NCI-H2171 treated with DMSO at 0.1 percent for 48 hours (cell line): Measurements from ENCODE around the gene PCDHA9.
"Not testable (repeated sequence)": the region's sequence is repeated elsewhere in the genome, so short reads cannot be mapped to it uniquely, and the experiment has no call there.

Source experiments
- DNase-seq: peaks from one replicate; lab custom pipeline; 2025; lab: John Stamatoyannopoulos, UW

PCDHA9 gene, protein sequence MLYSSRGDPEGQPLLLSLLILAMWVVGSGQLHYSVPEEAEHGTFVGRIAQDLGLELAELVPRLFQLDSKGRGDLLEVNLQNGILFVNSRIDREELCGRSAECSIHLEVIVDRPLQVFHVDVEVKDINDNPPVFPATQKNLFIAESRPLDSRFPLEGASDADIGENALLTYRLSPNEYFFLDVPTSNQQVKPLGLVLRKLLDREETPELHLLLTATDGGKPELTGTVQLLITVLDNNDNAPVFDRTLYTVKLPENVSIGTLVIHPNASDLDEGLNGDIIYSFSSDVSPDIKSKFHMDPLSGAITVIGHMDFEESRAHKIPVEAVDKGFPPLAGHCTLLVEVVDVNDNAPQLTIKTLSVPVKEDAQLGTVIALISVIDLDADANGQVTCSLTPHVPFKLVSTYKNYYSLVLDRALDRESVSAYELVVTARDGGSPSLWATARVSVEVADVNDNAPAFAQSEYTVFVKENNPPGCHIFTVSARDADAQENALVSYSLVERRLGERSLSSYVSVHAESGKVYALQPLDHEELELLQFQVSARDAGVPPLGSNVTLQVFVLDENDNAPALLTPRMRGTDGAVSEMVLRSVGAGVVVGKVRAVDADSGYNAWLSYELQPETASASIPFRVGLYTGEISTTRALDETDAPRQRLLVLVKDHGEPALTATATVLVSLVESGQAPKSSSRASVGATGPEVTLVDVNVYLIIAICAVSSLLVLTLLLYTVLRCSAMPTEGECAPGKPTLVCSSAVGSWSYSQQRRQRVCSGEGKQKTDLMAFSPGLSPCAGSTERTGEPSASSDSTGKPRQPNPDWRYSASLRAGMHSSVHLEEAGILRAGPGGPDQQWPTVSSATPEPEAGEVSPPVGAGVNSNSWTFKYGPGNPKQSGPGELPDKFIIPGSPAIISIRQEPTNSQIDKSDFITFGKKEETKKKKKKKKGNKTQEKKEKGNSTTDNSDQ

DNA sequence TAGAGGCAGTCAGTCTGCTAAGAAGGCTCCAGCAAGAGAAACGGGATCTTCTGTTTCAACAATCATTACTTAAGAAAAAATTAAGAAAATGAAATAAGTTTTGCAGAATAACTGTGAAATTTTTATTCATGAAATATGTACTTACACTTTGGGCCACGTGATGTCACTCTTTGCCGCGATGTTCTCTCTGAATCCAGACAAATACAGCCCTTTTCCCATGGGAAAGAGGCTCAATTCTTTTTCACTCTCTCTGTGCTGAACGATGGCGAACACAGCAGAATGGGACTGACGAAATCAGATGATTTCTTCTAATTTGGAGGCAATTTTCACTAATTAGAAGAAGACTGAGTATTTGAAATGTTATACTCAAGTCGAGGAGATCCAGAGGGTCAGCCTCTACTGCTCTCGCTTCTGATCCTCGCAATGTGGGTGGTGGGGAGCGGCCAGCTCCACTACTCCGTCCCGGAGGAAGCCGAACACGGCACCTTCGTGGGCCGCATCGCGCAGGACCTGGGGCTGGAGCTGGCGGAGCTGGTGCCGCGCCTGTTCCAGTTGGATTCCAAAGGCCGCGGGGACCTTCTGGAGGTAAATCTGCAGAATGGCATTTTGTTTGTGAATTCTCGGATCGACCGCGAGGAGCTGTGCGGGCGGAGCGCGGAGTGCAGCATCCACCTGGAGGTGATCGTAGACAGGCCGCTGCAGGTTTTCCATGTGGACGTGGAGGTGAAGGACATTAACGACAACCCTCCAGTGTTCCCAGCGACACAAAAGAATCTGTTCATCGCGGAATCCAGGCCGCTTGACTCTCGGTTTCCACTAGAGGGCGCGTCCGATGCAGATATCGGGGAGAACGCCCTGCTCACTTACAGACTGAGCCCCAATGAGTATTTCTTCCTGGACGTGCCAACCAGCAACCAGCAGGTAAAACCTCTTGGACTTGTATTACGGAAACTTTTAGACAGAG, at the start of gene PCDHA9:
Gene PCDHA9, plus strand, starts transcription at position 244 of the 964 bp plus-strand sequence. Its CDS starts 114 bp downstream, at position 358.
- not testable (repeated sequence) for DNase-seq

DNA sequence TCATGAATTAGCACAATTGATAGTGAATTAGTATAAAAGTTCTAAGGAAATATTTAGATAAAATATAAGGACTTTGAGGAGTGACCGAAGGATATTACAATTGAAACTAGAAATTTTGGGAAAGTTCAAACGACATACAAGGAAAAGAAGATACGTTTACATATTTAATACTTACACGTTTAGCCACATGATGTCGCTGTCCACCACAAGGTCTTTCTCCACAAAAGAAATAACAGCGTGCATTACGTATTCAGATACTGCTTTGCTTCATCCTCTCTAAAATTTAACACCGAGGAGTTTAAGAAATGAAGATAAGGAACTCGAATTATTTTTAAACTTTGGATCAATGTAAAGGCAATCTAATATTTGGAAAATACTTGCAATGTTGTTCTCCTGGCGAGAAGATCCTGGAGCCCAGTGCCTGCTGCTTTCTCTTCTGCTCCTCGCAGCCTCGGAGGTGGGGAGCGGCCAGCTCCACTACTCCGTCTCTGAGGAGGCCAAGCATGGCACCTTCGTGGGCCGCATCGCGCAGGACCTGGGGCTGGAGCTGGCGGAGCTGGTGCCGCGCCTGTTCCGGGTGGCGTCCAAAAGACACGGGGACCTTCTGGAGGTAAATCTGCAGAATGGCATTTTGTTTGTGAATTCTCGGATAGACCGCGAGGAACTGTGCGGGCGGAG, 47.2 kb upstream of the PCDHA9 start, which contains the start of gene PCDHA3:
Gene PCDHA3, plus strand, starts transcription at position 242 of the 678 bp plus-strand sequence.
- DNase-seq: no peak

DNA sequence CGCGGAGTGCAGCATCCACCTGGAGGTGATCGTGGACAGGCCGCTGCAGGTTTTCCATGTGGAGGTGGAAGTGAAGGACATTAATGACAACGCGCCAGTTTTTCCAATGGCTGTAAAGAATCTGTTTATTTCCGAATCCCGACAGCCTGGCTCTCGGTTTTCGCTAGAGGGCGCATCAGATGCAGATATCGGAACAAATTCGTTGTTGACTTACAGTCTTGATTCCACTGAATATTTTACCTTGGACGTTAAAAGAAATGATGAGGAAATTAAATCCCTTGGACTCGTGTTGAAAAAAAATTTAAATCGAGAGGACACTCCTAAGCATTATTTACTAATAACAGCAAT, 46.7 kb upstream of the PCDHA9 start:
- no peak for DNase-seq

DNA sequence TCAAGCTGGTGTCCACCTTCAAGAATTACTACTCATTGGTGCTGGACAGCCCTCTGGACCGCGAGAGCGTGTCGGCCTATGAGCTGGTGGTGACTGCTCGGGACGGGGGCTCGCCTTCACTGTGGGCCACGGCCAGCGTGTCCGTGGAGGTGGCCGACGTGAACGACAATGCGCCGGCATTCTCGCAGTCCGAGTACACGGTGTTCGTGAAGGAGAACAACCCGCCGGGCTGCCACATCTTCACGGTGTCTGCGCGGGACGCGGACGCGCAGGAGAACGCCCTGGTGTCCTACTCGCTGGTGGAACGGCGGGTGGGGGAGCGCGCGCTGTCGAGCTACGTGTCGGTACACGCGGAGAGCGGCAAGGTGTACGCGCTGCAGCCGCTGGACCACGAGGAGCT, 45.8 kb upstream of the PCDHA9 start:
- DNase-seq: not testable (repeated sequence)

DNA sequence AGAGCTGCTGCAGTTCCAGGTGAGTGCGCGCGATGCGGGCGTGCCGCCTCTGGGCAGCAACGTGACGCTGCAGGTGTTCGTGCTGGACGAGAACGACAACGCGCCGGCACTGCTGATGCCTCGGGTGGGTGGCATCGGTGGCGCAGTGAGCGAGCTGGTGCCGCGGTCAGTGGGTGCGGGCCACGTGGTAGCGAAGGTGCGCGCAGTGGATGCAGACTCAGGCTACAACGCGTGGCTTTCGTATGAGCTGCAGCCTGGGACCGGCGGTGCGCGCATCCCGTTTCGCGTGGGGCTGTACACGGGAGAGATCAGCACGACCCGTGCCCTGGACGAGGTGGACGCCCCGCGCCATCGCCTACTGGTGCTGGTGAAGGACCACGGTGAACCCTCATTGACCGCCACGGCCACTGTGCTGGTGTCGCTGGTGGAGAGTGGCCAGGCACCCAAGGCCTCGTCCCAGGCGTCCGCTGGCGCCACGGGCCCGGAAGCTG, 45.4 kb upstream of the PCDHA9 start:
- no peak for DNase-seq

DNA sequence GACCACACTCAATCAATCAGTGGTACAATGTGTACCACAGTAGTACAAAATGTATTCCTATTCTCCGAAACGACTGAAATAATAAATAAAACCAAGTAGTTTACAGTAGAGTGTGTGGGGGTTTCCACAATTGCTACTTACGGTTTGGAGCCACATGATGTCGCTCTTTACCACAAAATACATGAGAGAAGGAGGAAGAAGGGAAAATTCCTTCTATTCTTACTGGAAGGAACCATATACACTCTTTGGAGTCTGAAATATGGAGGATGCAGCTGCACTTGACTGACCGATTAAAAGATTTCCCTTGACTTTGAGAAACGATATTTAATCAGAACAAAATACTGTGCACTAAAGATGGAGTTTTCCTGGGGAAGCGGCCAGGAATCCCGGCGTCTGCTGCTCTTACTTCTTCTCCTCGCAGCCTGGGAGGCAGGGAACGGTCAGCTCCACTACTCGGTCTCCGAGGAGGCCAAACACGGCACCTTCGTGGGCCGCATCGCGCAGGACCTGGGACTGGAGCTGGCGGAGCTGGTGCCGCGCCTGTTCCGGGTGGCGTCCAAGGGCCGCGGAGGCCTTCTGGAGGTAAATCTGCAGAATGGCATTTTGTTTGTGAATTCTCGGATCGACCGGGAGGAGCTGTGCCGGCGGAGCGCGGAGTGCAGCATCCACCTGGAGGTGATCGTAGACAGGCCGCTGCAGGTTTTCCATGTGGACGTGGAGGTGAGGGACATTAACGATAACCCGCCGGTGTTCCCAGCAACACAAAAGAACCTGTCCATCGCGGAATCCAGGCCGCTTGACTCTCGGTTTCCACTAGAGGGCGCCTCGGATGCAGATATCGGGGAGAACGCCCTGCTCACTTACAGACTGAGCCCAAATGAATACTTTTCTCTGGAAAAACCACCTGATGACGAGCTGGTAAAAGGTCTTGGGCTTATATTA, 41.1 kb upstream of the PCDHA9 start, which contains the start of gene PCDHA4:
Gene PCDHA4, plus strand, starts transcription at position 235 of the 942 bp plus-strand sequence.
- DNase-seq: no peak

DNA sequence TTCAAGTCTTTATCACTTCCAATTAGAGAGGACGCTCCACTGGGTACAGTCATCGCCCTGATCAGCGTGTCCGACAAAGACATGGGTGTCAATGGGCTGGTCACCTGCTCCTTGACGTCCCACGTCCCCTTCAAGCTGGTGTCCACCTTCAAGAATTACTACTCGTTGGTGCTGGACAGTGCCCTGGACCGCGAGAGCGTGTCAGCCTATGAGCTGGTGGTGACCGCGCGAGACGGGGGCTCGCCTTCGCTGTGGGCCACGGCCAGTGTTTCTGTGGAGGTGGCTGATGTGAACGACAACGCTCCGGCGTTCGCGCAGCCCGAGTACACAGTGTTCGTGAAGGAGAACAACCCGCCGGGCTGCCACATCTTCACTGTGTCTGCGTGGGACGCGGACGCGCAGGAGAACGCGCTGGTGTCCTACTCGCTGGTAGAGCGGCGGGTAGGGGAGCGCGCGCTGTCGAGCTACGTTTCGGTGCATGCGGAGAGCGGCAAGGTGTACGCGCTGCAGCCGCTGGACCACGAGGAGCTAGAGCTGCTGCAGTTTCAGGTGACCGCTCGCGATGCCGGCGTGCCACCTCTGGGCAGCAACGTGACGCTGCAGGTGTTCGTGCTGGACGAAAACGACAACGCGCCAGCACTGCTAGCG, 39.8 kb upstream of the PCDHA9 start:
- DNase-seq: not testable (repeated sequence)

DNA sequence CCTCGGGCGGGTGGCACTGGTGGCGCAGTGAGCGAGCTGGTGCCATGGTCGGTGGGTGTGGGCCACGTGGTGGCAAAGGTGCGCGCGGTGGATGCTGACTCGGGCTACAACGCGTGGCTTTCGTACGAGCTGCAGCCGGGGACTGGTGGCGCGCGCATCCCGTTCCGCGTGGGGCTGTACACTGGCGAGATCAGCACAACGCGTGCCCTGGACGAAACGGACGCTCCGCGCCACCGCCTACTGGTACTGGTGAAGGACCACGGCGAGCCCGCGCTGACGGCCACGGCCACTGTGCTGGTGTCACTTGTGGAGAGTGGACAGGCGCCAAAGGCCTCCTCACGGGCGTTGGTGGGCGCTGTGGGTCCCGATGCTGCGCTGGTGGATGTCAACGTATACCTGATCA, 39.3 kb upstream of the PCDHA9 start:
- DNase-seq: no peak

DNA sequence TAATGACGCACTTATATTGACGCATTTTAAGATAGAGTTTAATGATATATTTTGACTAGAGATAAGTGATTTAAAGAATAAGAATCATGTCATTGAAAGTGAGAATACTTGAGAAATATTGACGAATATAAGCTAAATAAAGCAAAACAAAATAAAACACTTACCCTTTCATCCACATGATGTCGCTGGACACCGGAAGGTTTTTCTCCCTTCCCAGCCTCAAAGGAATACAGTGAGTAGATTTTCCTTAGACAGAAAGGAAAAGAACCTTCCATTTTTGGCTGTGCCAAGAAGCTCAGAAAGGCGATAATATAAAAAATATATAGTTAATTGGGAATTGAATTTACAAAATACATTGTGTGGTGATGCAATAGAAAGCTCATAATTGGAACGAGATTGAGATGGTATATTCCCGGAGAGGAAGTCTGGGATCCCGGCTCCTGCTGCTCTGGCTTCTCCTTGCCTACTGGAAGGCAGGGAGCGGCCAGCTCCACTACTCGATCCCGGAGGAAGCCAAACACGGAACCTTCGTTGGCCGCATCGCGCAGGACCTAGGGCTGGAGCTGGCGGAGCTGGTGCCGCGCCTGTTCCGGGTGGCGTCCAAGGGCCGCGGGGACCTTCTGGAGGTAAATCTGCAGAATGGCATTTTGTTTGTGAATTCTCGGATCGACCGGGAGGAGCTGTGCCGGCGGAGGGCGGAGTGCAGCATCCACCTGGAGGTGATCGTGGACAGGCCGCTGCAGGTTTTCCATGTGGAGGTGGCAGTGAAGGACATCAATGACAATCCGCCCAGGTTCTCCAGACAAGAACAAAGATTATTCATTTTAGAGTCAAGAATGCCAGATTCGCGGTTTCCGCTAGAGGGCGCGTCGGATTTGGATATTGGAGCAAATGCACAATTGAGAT, 26.6 kb upstream of the PCDHA9 start, which contains the start of gene PCDHA5:
Gene PCDHA5, plus strand, starts transcription at position 239 of the 906 bp plus-strand sequence.
- no peak for DNase-seq

DNA sequence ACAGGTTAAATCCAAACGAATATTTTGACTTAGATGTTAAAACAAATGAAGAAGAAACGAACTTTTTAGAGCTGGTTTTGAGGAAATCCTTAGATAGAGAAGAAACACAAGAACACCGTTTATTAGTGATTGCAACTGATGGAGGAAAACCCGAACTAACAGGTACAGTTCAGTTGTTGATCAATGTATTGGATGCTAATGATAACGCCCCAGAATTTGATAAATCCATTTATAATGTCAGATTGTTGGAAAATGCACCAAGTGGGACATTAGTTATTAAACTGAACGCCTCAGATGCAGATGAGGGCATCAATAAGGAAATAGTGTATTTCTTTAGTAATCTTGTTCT, 25.9 kb upstream of the PCDHA9 start:
- no peak for DNase-seq

DNA sequence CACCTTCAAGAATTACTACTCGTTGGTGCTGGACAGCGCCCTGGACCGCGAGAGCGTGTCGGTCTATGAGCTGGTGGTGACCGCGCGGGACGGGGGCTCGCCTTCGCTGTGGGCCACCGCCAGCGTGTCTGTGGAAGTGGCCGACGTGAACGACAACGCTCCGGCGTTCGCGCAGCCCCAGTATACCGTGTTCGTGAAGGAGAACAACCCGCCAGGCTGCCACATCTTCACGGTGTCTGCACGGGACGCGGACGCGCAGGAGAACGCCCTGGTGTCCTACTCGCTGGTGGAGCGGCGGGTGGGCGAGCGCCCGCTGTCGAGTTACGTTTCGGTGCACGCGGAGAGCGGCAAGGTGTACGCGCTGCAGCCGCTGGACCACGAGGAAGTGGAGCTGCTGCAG, 25.2 kb upstream of the PCDHA9 start:
- not testable (repeated sequence) for DNase-seq

DNA sequence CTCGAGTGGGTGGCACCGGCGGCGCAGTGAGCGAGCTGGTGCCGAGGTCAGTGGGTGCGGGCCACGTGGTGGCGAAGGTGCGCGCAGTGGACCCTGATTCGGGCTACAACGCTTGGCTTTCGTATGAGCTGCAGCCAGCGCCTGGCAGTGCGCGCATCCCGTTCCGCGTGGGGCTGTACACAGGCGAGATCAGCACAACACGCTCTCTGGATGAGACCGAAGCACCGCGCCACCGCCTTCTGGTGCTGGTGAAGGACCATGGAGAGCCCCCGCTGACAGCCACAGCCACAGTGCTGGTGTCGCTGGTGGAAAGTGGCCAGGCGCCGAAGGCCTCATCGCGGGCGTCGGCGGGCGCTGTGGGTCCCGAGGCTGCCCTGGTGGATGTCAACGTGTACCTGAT, 24.7 kb upstream of the PCDHA9 start:
- DNase-seq: no peak

DNA sequence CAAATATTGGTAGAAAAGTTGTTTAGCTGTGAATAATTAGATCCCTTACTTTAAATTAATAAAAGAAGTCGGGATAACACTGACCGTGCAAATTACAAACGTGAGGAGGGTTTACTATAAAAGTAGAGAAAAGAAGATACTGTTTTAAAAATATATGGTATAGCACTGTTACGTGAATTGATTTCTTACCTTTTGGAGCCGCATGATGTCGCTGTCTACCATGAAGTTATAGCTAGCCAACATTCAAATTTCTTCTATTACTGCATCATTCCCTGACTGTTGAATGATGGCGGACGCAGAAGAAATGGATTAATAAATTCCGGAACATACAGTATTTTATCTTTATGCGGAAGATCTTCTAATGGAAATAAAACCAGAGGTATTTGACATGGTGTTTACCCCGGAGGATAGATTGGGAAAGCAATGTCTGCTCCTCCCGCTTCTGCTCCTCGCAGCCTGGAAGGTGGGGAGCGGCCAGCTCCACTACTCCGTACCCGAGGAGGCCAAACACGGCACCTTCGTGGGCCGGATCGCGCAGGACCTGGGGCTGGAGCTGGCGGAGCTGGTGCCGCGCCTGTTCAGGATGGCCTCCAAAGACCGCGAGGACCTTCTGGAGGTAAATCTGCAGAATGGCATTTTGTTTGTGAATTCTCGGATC, 20.3 kb upstream of the PCDHA9 start, which contains the start of gene PCDHA6:
Gene PCDHA6, plus strand, starts transcription at position 257 of the 658 bp plus-strand sequence. Its CDS starts 132 bp downstream, at position 389.
- DNase-seq: peak; percentile 64

DNA sequence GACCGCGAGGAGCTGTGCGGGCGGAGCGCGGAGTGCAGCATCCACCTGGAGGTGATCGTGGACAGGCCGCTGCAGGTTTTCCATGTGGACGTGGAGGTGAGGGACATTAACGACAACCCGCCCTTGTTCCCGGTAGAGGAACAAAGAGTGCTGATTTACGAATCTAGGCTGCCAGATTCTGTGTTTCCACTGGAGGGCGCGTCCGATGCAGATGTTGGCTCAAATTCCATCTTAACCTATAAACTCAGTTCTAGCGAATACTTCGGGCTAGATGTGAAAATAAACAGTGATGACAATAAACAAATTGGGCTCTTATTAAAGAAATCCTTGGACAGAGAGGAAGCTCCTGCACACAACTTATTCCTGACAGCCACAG, 19.8 kb upstream of the PCDHA9 start:
- peak; percentile 73 for DNase-seq

DNA sequence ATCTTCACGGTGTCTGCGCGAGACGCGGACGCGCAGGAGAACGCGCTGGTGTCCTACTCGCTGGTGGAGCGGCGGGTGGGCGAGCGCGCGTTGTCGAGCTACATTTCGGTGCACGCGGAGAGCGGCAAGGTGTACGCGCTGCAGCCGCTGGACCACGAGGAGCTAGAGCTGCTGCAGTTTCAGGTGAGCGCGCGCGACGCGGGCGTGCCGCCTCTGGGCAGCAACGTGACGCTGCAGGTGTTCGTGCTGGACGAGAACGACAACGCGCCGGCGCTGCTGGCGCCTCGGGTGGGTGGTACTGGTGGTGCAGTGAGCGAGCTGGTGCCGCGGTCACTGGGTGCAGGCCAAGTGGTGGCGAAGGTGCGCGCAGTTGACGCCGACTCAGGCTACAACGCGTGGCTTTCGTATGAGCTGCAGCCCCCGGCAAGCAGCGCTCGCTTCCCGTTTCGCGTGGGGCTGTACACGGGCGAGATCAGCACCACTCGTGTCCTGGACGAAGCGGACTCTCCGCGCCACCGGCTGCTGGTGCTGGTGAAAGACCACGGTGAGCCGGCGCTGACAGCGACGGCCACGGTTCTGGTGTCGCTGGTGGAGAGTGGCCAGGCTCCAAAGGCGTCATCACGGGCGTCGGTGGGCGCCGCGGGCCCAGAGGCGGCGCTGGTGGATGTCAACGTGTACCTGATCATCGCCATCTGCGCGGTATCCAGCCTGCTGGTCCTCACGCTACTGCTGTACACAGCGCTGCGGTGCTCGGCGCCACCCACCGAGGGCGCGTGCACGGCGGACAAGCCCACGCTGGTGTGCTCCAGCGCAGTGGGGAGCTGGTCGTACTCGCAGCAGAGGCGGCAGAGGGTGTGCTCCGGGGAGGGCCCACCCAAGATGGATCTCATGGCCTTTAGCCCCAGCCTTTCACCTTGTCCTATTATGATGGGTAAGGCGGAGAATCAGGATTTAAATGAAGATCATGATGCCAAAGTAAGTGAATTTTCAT, 18.4 kb upstream of the PCDHA9 start:
- not testable (repeated sequence) for DNase-seq

DNA sequence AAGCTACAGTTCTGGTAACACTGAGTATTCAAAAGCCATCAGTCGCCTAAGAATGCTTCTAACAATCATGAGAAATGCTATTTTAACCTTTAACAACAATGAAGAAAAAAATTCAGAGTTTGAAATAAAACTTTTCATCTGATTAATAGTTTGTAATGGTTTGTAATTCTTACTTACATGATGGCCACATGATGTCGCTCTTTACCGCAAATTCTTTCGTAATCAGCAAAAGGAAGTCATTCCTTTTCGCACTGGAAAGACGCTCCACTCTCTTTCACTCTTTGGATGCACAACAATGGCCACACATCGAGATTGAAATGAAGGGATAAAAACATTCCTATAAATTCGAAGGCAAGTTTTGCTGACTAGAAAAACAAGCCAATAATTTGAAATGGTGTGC, 14.2 kb upstream of the PCDHA9 start, which contains the start of gene PCDHA7:
Gene PCDHA7, plus strand, starts transcription at position 277 of the 400 bp plus-strand sequence. Its CDS starts 115 bp downstream, at position 392.
- DNase-seq: no peak
